ENCODE results near the gene CDHR1. TPM values are rescaled to one million over a fixed set of nuclear protein-coding genes. Genes with fewer than 3 reads are reported as not detected.

Gene CDHR1
- total and polyA plus RNA-seq, 2 of the 8 experiments (the other 6 are each of a cell fraction or from before 2014, with no cell fraction given): 3.9 to 10.5 TPM

GRCh38 chr10:84179059-84179710 lies 15.2 kb upstream of the CDHR1 start:
- Histone ChIP-seq H3K4me2 (ENCODE audit: insufficient read depth in 1 of 2, low read depth in 2 of 2, low read length in 2 of 2) (no peak overlapping the region), H3K14ac (ENCODE audit: insufficient read length) (no peak overlapping the region), H2AK5ac (ENCODE audit: low read depth, low read length) (no peak overlapping the region), H4K8ac (ENCODE audit: extremely low read depth, insufficient read depth, low read length) (no peak overlapping the region), H2BK15ac (ENCODE audit: low read length) (no peak overlapping the region), H3K23me2 (ENCODE audit: low read depth, low read length) (peaks cover 9% of the 10 kb centered on the region), H2AFZ (ENCODE audit: low read length) (no peak overlapping the region), H4K91ac (replicated peaks; ENCODE audit: insufficient read length, low read length) (no peak overlapping the region), H2BK120ac (replicated peaks; ENCODE audit: low read depth, low read length) (no peak overlapping the region), H3K36me3 (ENCODE audit: control insufficient read depth in 2 of 4, insufficient read depth in 4 of 4, low read length in 3 of 4) (no peaks in the 10 kb centered on the region), H3K9ac (replicated peaks in 1 of 4; ENCODE audit: extremely low read depth in 1 of 4, low read depth in 3 of 4, low read length in 3 of 4) (no peak overlapping the region), H3K9me3 (ENCODE audit: insufficient read depth in 2 of 2, low read depth in 1 of 2, low read length in 1 of 2) (peaks cover 0 to 7% of the 10 kb centered on the region in 2 experiments; a peak in 1 of 4 replicates), H2BK20ac (ENCODE audit: low read length) (no peak overlapping the region), H3K56ac (replicated peaks; ENCODE audit: insufficient read length, low read depth, low read length) (no peak overlapping the region), H3K4me3 (ENCODE audit: extremely low read depth in 1 of 4, insufficient read depth in 2 of 4, low read depth in 3 of 4, low read length in 4 of 4) (no peak overlapping the region), H3K4me1 (replicated peaks in 1 of 4; ENCODE audit: control insufficient read depth in 3 of 4, insufficient read depth in 4 of 4, low read length in 3 of 4) (peaks cover 0 to 2% (median 0%) of the 10 kb centered on the region in 4 experiments; a peak in 2 of 7 replicates), H3K27ac (ENCODE audit: low read depth, low read length) (no peak overlapping the region), H3K18ac (ENCODE audit: extremely low read depth, low read length) (no peak overlapping the region; the same call in 1 of the 2 replicates), H4K20me1 (replicated peaks in 1 of 2; ENCODE audit: control insufficient read depth in 1 of 2, insufficient read depth in 2 of 2, low read length in 2 of 2) (peaks cover 0 to 7% of the 10 kb centered on the region in 2 experiments), H3K4ac (replicated peaks; ENCODE audit: insufficient read length, low read depth, low read length) (no peak overlapping the region), H3K27me3 (replicated peaks in 1 of 4; ENCODE audit: control insufficient read depth in 3 of 4, extremely low read depth in 1 of 4, insufficient read depth in 3 of 4, low read length in 3 of 4) (no peaks in the 10 kb centered on the region), H3K79me1 (ENCODE audit: low read depth, low read length) (no peaks in the 10 kb centered on the region), H2BK5ac (ENCODE audit: low read depth, low read length) (no peak overlapping the region), H3K23ac (ENCODE audit: insufficient read length) (no peak overlapping the region), H2BK12ac (ENCODE audit: low read depth, low read length) (no peak overlapping the region), H3K79me2 (ENCODE audit: control insufficient read depth in 1 of 2, insufficient read depth in 2 of 2, low read length in 2 of 2) (no peaks in the 10 kb centered on the region), H4K5ac (ENCODE audit: insufficient read length, low read depth, low read length) (no peak overlapping the region)
- 85% methylated on average over 12 of the region's 12 CpGs; no CpG with 5 or more reads in 1 of the 2 experiments for WGBS, 2 experiments (ENCODE audit: extremely low coverage in 1 of 2, insufficient coverage in 1 of 2, insufficient read length in 1 of 2, insufficient replicate concordance in 2 of 2, low coverage in 1 of 2, low lambda C conversion rate in 2 of 2, missing lambda C conversion rate in 1 of 2)
- TF ChIP-seq TEAD4 (IDR thresholded peaks at IDR 0.05; ENCODE audit: low read depth, low read length) (no peak), RNF2 (IDR thresholded peaks at IDR 0.05; ENCODE audit: borderline replicate concordance, low read depth, low read length, missing control alignments, poor library complexity, severe bottlenecking) (no peak), SRF (IDR thresholded peaks at IDR 0.05; ENCODE audit: low read depth, low read length) (no peak), BRCA1 (IDR thresholded peaks at IDR 0.05; ENCODE audit: low read depth, low read length) (no peak), ATF3 (IDR thresholded peaks at IDR 0.05; ENCODE audit: insufficient read depth, low read depth, low read length) (no peak), CTCF (IDR thresholded peaks at IDR 0.05; ENCODE audit: control extremely low read depth in 1 of 3, insufficient read depth in 1 of 3, low read depth in 1 of 3, low read length in 3 of 3) (no peak), KDM4A (IDR thresholded peaks at IDR 0.05; ENCODE audit: low read depth, low read length, severe bottlenecking) (no peak), CHD1 (IDR thresholded peaks at IDR 0.05; ENCODE audit: low read depth, low read length) (no peak), YY1 (IDR thresholded peaks at IDR 0.05; ENCODE audit: low read depth, low read length) (no peak), SP1 (IDR thresholded peaks at IDR 0.05; ENCODE audit: low read depth, low read length) (no peak)
- ChIA-PET CTCF (ENCODE audit: partially characterized antibody) (interaction anchor here (0.6 kb wide), 1 partner anchor 24 kb away, joined by 3 read pairs; no protein-coding TSS in a partner anchor), POLR2A (ENCODE audit: partially characterized antibody) (interaction anchor here (1.0 kb wide), 1 partner anchor 36 kb away, joined by 3 read pairs; no protein-coding TSS in a partner anchor)
- DNase-seq (ENCODE audit: low read depth in 1 of 2, low spot score in 2 of 2) (no peak), FAIRE-seq (no peak)

All from H1 (cell line).